LNCAP (cell line): ENCODE results near the gene RHOB.

ENCODE experiments used
- TF ChIP-seq, protein P1 (sequence below): fragments of 450-650 bp; IDR thresholded peaks from 2 replicates; pipeline ENCODE4 v1.5.1; 2017; ENCODE audit warnings: mild to moderate bottlenecking

Gene RHOB

GRCh38 chr2:20430461-20431300 is 16.2 kb upstream of the RHOB start:
- TF ChIP-seq, protein P1, sequence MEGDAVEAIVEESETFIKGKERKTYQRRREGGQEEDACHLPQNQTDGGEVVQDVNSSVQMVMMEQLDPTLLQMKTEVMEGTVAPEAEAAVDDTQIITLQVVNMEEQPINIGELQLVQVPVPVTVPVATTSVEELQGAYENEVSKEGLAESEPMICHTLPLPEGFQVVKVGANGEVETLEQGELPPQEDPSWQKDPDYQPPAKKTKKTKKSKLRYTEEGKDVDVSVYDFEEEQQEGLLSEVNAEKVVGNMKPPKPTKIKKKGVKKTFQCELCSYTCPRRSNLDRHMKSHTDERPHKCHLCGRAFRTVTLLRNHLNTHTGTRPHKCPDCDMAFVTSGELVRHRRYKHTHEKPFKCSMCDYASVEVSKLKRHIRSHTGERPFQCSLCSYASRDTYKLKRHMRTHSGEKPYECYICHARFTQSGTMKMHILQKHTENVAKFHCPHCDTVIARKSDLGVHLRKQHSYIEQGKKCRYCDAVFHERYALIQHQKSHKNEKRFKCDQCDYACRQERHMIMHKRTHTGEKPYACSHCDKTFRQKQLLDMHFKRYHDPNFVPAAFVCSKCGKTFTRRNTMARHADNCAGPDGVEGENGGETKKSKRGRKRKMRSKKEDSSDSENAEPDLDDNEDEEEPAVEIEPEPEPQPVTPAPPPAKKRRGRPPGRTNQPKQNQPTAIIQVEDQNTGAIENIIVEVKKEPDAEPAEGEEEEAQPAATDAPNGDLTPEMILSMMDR: no peak

DNA sequence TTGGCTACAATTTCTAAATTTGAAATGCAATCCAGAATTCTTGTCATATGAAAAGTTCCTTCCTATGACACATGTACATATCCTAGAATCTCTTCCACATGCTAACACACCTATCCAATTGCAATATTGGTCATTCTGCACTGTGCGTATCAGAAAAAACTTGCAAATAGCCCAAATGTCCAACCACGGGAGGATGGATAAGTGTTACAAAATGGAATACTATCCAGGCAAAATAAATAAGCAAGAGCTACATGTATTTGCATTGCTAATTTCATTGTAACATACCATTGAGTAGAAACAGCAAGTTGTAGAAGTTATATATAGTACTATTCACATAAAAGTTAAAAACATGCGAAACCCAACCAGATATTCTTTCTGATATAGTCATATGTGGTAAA is 15.6 kb upstream of the RHOB start:
- TF ChIP-seq, protein P1: no peak

DNA sequence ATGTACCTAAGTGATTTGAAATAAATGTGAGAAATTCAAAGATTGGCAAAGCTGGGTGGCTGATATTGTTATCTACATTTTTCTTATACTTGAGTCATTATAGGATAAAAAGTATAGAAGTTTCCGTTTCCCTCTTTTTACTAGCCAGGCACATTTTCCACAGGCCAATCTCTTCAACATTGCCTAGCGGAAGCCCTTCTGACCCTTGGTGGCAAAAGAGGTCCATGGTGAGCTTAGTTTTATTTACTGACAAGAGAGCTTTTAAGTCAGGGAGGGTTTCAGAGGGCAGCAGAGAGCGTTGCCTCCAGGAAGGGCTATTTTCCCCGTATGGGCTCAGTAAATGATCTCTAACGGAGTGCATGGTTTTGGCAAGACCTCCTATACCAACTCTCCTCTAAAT is 15.1 kb upstream of the RHOB start:
- TF ChIP-seq, protein P1: no peak

DNA sequence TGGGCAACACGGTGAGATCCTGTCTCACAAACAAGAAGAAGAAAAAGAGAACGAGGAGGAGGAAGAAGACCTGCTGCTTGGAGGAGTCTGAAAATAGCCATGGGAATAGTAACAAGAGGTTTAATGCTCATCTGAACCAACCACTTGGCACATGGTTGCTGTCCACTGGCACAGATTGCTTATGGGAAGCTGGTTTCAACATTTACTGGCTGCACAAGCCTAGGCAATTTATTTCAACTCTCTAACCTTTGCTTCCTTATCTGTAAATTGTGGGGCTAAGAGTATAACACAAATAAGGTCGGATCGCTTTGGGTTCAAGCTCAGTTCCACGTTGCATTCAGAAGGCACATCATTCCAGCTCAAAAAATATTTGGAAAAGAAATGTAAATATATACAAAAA is 14.2 kb upstream of the RHOB start:
- TF ChIP-seq, protein P1: no peak

DNA sequence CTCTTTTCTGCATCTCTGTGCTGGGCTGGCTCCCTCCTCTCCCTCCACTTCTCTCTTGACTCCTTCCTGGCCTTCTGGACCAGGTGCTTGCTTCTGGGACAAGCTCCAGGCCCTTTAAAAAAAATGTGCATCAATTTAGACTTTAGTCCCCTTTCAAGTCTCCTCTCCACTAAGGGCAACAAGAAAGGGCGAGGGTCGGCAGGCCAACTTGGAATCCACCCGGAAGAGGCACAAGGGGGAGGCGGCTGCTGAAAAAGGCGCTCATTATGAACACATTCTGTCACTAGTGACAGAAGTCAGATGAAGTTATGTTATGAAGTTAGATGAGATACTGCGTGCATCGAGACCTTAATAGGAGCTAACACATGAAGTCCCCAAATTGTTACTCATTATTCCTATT is 13.6 kb upstream of the RHOB start:
- TF ChIP-seq, protein P1: no peak

DNA sequence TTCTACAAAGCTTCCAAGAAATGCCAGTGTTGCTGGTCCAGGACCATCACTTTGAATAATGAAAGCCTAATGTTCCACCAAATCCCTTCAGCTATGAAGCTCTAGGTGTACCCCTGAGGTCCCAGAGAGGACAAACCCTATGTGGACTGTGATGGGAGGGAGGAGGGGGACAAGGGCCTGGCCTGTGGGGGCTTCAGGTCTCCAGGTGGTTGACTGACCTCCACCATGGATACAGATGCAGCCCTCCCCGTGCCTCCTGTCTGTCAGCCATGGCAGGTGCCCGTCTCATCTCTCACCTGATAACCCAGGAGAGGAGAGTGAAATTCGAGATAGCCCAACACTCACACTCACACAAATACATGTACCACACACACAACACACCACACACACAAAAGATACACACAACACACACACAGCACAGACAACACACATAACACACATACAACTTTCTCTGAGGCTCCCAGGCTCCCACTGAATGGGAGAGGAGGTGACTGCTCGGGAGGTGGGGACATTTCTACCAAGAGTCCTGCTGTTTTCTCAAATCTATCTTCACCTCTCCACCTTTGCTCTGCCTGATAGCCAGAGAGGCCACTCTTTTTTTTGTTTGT is 12.8 kb upstream of the RHOB start:
- TF ChIP-seq, protein P1: no peak

- TF ChIP-seq, protein P1: no peak
Measured at GRCh38 chr2:20434588-20435294, 12.1 kb upstream of the RHOB start.
